ENCODE measurements around the gene CFAP20DC. TPM values are rescaled to one million over a fixed set of nuclear protein-coding genes. Genes with fewer than 3 reads are reported as not detected.
"Not testable (repeated sequence)": the region's sequence is repeated elsewhere in the genome, so short reads cannot be mapped to it uniquely, and the experiment has no call there.

CFAP20DC gene
- 1 to 10 TPM; 1.7 to 1.8 TPM for total RNA-seq

- TF ChIP-seq CTCF (IDR thresholded peaks at IDR 0.05) = no peak
- intact Hi-C loops (cut with DNase I) = loop anchor here (5.0 to 10.0 kb wide), 2 partner anchors 225 to 412 kb away; no protein-coding TSS in a partner anchor
- Histone ChIP-seq H3K9ac (ENCODE audit: low read depth in 2 of 2, low read length in 2 of 2) (peak within 1 kb of the TSS in 1 of 2 donors; percentile 78), H3K4me1 (no peaks in the 10 kb centered on the region), H3K4me3 (peak within 1 kb of the TSS; percentile 55), H3K36me3 (no peaks in the 10 kb centered on the region), H3K27me3 (no peaks in the 10 kb centered on the region), H3K9me3 (no peaks in the 10 kb centered on the region), H3K27ac (no peak within 1 kb of the TSS)
- DNase-seq = peak; percentile 91
Observed at GRCh38 chr3:59049671-59050331, at the start of gene CFAP20DC. Gene CFAP20DC, minus strand, starts transcription at chr3:59050025. Its CDS starts 394 bp downstream, at chr3:59049631.

DNA sequence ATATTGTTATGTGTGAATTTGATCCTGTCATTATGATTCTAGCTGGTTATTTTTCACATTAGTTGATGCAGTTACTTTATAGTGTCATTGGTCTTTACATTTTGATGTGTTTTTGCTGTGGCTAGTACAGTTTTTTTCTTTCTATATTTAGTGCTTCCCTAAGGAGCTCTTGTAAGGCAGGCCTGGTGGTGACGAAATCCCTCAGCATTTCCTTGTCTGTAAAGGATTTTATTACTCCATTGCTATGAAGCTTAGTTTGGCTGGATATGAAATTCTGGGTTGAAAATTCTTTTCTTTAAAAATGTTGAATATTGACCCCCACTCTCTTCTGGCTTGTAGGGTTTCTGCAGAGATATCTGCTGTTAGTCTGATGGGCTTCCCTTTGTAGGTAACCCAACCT is 48.7 kb upstream of the CFAP20DC start:
- H3K9ac ChIP-seq (ENCODE audit: low read depth in 2 of 2, low read length in 2 of 2); H3K9me3 ChIP-seq; H3K4me3 ChIP-seq; intact Hi-C loops (cut with DNase I); H3K36me3 ChIP-seq; H3K4me1 ChIP-seq; DNase-seq; H3K27me3 ChIP-seq; H3K27ac ChIP-seq: not testable (repeated sequence)

DNA sequence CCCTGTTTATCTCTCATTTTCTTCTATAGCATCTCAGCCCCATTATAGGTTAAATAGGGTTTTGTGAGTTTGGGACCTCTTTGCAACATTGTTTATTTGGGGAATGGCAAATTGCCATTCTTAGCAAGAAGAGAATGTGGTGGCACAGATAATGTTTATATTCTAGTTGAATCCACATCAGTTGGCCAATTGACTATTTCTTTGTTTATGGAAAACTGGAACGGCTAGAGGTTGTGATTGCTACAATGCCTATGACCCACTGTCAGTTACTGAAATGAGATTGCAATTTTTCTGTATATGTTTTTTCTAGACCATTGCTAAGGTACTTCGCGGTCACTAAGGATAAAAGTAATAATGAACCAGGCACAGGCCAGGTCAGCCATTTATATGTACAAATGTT is 44.6 kb upstream of the CFAP20DC start:
- Histone ChIP-seq H3K4me1 (no peaks in the 10 kb centered on the region), H3K27ac (no peak overlapping the region), H3K9ac (ENCODE audit: low read depth in 2 of 2, low read length in 2 of 2) (no peak overlapping the region), H3K9me3 (no peaks in the 10 kb centered on the region), H3K27me3 (no peaks in the 10 kb centered on the region), H3K36me3 (no peaks in the 10 kb centered on the region), H3K4me3 (no peak overlapping the region)
- TF ChIP-seq CTCF (IDR thresholded peaks at IDR 0.05) = no peak
- intact Hi-C loops (cut with DNase I) = no loop called here
- no peak for DNase-seq

DNA sequence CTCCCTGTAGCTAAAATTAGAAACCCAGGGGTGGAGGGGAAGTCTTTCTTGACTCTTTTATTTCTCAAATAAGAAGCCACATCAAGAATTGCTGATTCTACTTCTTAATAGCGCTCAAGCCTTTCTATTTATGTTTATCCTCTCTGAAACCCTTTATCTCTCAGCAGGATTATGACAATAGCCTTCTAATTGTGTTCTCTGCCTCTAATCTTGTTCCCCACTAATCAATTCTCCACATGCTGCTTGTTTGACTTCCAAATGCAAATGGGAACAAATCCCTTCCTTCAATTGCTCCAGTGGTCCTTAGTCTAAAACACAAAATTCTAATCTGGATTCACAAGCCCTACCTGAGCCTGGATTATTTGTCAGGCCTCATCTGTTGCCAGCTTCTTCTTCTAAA is 43.7 kb upstream of the CFAP20DC start:
- no peak for DNase-seq
- no peaks in the 10 kb centered on the region for H3K27me3 ChIP-seq
- H3K9me3 ChIP-seq = no peaks in the 10 kb centered on the region
- no peaks in the 10 kb centered on the region for H3K36me3 ChIP-seq
- intact Hi-C loops (cut with DNase I) = no loop called here
- no peak overlapping the region for H3K4me3 ChIP-seq
- no peak for TF ChIP-seq CTCF (IDR thresholded peaks at IDR 0.05)
- no peaks in the 10 kb centered on the region for H3K4me1 ChIP-seq
- H3K27ac ChIP-seq = no peak overlapping the region
- H3K9ac ChIP-seq (ENCODE audit: low read depth in 2 of 2, low read length in 2 of 2) = no peak overlapping the region

- TF ChIP-seq CTCF (IDR thresholded peaks at IDR 0.05) = no peak
Observed at GRCh38 chr3:59088761-59089160, 38.9 kb upstream of the CFAP20DC start.

DNA sequence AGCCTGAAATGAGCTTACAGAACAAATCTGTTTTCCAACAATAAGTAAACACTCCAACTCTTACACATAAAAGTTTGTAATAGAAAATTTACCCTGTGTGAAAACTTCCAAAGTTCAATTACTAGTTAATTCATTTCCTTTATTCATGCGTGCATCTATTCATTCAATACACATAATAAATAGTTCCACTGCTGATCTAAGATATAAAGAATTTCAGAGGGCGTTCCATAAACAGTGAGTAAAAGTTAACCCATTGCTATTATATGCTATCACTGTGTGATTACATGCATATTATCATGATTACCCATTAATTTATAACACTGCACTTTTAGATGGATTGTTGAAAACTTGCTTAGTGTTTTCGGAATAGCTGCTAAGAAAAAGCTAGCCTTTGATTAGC is 36.2 kb upstream of the CFAP20DC start:
- no peak for TF ChIP-seq CTCF (IDR thresholded peaks at IDR 0.05)
- H3K9me3 ChIP-seq = no peaks in the 10 kb centered on the region
- no peak overlapping the region for H3K9ac ChIP-seq (ENCODE audit: low read depth in 2 of 2, low read length in 2 of 2)
- no peak overlapping the region for H3K4me3 ChIP-seq
- no peaks in the 10 kb centered on the region for H3K4me1 ChIP-seq
- no peak overlapping the region for H3K27ac ChIP-seq
- no peaks in the 10 kb centered on the region for H3K27me3 ChIP-seq
- no peaks in the 10 kb centered on the region for H3K36me3 ChIP-seq
- DNase-seq = no peak
- intact Hi-C loops (cut with DNase I) = no loop called here

More at GRCh38 chr3:59088761-59089160, 38.9 kb upstream of the CFAP20DC start:
- Histone ChIP-seq H3K9ac (ENCODE audit: low read depth in 2 of 2, low read length in 2 of 2) (no peak overlapping the region), H3K4me3 (no peak overlapping the region), H3K36me3 (no peaks in the 10 kb centered on the region), H3K4me1 (no peaks in the 10 kb centered on the region), H3K9me3 (no peaks in the 10 kb centered on the region), H3K27me3 (no peaks in the 10 kb centered on the region), H3K27ac (no peak overlapping the region)
- intact Hi-C loops (cut with DNase I) = no loop called here
- DNase-seq = no peak
